T-helper 2 cell treated with Interferon-gamma antibody and Interleukin-4, amounts not matched to agents 5 μg/mL and 100 μg/mL, for 36 hours (primary cell): ENCODE data around the gene GLYR1.

Experiments
- DNase-seq: peaks from one replicate; pipeline ENCODE4 v3.0.0; 2021; ENCODE audit warnings: low spot score
- H3K27ac Mint-ChIP-seq: one replicate; pipeline ENCODE4 v1.8.0; 2021; ENCODE audit warnings: mild to moderate bottlenecking, mixed read lengths
- H3K27me3 Mint-ChIP-seq: one replicate; pipeline ENCODE4 v1.8.0; 2021; ENCODE audit warnings: low read depth, mixed read lengths
- H3K36me3 Mint-ChIP-seq: one replicate; pipeline ENCODE4 v1.8.0; 2021; ENCODE audit warnings: low read depth, mixed read lengths
- H3K4me1 Mint-ChIP-seq: one replicate; pipeline ENCODE4 v1.8.0; 2021; ENCODE audit warnings: low read depth, mixed read lengths
- H3K4me3 Mint-ChIP-seq: one replicate; pipeline ENCODE4 v1.8.0; 2022; ENCODE audit warnings: mild to moderate bottlenecking, moderate library complexity, mixed read lengths
- H3K9me3 Mint-ChIP-seq: one replicate; pipeline ENCODE4 v1.8.0; 2021; ENCODE audit warnings: mixed read lengths

GLYR1 gene

GRCh38 chr16:4771646-4772045 lies 75.4 kb downstream of the GLYR1 start:
- H3K9me3 Mint-ChIP-seq, result no peaks in the 10 kb centered on the region
- no peak overlapping the region for H3K27ac Mint-ChIP-seq
- H3K27me3 Mint-ChIP-seq, result no peaks in the 10 kb centered on the region
- H3K4me3 Mint-ChIP-seq, result no peak overlapping the region
- H3K36me3 Mint-ChIP-seq, result no peaks in the 10 kb centered on the region
- DNase-seq, result no peak
- peaks cover 6% of the 10 kb centered on the region for H3K4me1 Mint-ChIP-seq

GRCh38 chr16:4769306-4769638 lies 77.8 kb downstream of the GLYR1 start:
- H3K27ac Mint-ChIP-seq, result peak overlapping the region; percentile 2
- peak overlapping the region; percentile 95 for H3K4me3 Mint-ChIP-seq
- H3K36me3 Mint-ChIP-seq, result no peaks in the 10 kb centered on the region
- no peak for DNase-seq
- H3K9me3 Mint-ChIP-seq, result no peaks in the 10 kb centered on the region
- no peaks in the 10 kb centered on the region for H3K27me3 Mint-ChIP-seq
- peaks cover 13% of the 10 kb centered on the region for H3K4me1 Mint-ChIP-seq

GRCh38 chr16:4768549-4769305 lies 78.4 kb downstream of the GLYR1 start:
- H3K4me3 Mint-ChIP-seq, result peak overlapping the region; percentile 95
- peak; percentile 88 for DNase-seq
- no peaks in the 10 kb centered on the region for H3K9me3 Mint-ChIP-seq
- no peaks in the 10 kb centered on the region for H3K27me3 Mint-ChIP-seq
- peaks cover 13% of the 10 kb centered on the region for H3K4me1 Mint-ChIP-seq
- H3K27ac Mint-ChIP-seq, result peak overlapping the region; percentile 85
- H3K36me3 Mint-ChIP-seq, result peaks cover 4% of the 10 kb centered on the region

- H3K36me3 Mint-ChIP-seq, result peaks cover 6% of the 10 kb centered on the region
- H3K9me3 Mint-ChIP-seq, result no peaks in the 10 kb centered on the region
- H3K4me3 Mint-ChIP-seq, result peak overlapping the region; percentile 95
- no peaks in the 10 kb centered on the region for H3K27me3 Mint-ChIP-seq
- H3K27ac Mint-ChIP-seq, result peak overlapping the region; percentile 85
- DNase-seq, result no peak
- H3K4me1 Mint-ChIP-seq, result peaks cover 13% of the 10 kb centered on the region
Observed at GRCh38 chr16:4767872-4768548, 79.1 kb downstream of the GLYR1 start.

- Mint-ChIP-seq H3K9me3 (no peaks in the 10 kb centered on the region), H3K4me1 (peaks cover 13% of the 10 kb centered on the region), H3K27me3 (no peaks in the 10 kb centered on the region), H3K4me3 (peak within 1 kb of the TSS; percentile 95), H3K36me3 (peaks cover 9% of the 10 kb centered on the region), H3K27ac (peak within 1 kb of the TSS; percentile 86)
- peak; percentile 97 for DNase-seq
Observed at GRCh38 chr16:4766875-4767628, 80.0 kb downstream of the GLYR1 start, which contains the start of gene ZNF500. TSS of gene ZNF500 (minus strand) at chr16:4767162. CDS start at chr16:4765978, 1,184 bp downstream.

- Mint-ChIP-seq H3K4me3 (peak overlapping the region; percentile 89), H3K27ac (peak overlapping the region; percentile 86), H3K4me1 (peaks cover 13% of the 10 kb centered on the region), H3K36me3 (peaks cover 15% of the 10 kb centered on the region), H3K9me3 (no peaks in the 10 kb centered on the region), H3K27me3 (no peaks in the 10 kb centered on the region)
- DNase-seq, result no peak
Observed at GRCh38 chr16:4765511-4766474, 81.3 kb downstream of the GLYR1 start.

GRCh38 chr16:4763791-4764190 lies 83.3 kb downstream of the GLYR1 start:
- Mint-ChIP-seq H3K36me3 (peaks cover 29% of the 10 kb centered on the region), H3K4me3 (no peak overlapping the region), H3K27me3 (no peaks in the 10 kb centered on the region), H3K27ac (no peak overlapping the region), H3K4me1 (peaks cover 13% of the 10 kb centered on the region), H3K9me3 (no peaks in the 10 kb centered on the region)
- no peak for DNase-seq

- Mint-ChIP-seq H3K36me3 (peaks cover 36% of the 10 kb centered on the region), H3K9me3 (no peaks in the 10 kb centered on the region), H3K4me1 (peaks cover 9% of the 10 kb centered on the region), H3K4me3 (no peak overlapping the region), H3K27ac (no peak overlapping the region), H3K27me3 (no peaks in the 10 kb centered on the region)
- no peak for DNase-seq
Observed at GRCh38 chr16:4762205-4762604, 84.9 kb downstream of the GLYR1 start.

- peaks cover 4% of the 10 kb centered on the region for H3K9me3 Mint-ChIP-seq
- no peaks in the 10 kb centered on the region for H3K4me1 Mint-ChIP-seq
- H3K36me3 Mint-ChIP-seq, result peaks cover 47% of the 10 kb centered on the region
- H3K27me3 Mint-ChIP-seq, result no peaks in the 10 kb centered on the region
- H3K27ac Mint-ChIP-seq, result no peak overlapping the region
- DNase-seq, result no peak
- no peak overlapping the region for H3K4me3 Mint-ChIP-seq
Observed at GRCh38 chr16:4760221-4760910, 86.7 kb downstream of the GLYR1 start.

- no peak for DNase-seq
- Mint-ChIP-seq H3K27ac (no peak overlapping the region), H3K27me3 (no peaks in the 10 kb centered on the region), H3K4me1 (no peaks in the 10 kb centered on the region), H3K9me3 (peaks cover 4% of the 10 kb centered on the region), H3K4me3 (no peak overlapping the region), H3K36me3 (peaks cover 45% of the 10 kb centered on the region)
Observed at GRCh38 chr16:4755687-4756086, 91.4 kb downstream of the GLYR1 start.

- H3K9me3 Mint-ChIP-seq, result peaks cover 4% of the 10 kb centered on the region
- peaks cover 39% of the 10 kb centered on the region for H3K36me3 Mint-ChIP-seq
- DNase-seq, result no peak
Observed at GRCh38 chr16:4754865-4755264, 92.2 kb downstream of the GLYR1 start.

GRCh38 chr16:4753227-4753626 lies 93.9 kb downstream of the GLYR1 start:
- H3K27ac Mint-ChIP-seq, result no peak overlapping the region
- H3K4me1 Mint-ChIP-seq, result no peaks in the 10 kb centered on the region
- H3K4me3 Mint-ChIP-seq, result no peak overlapping the region
- DNase-seq, result no peak
- peaks cover 4% of the 10 kb centered on the region for H3K9me3 Mint-ChIP-seq
- peaks cover 27% of the 10 kb centered on the region for H3K36me3 Mint-ChIP-seq
- no peaks in the 10 kb centered on the region for H3K27me3 Mint-ChIP-seq

More at GRCh38 chr16:4754865-4755264, 92.2 kb downstream of the GLYR1 start:
- H3K4me3 Mint-ChIP-seq, result no peak overlapping the region
- no peaks in the 10 kb centered on the region for H3K27me3 Mint-ChIP-seq
- H3K4me1 Mint-ChIP-seq, result no peaks in the 10 kb centered on the region
- no peak overlapping the region for H3K27ac Mint-ChIP-seq
